ENCODE results near the gene CHSY1.

GRCh38 chr15:101175401-101175800, 76.4 kb downstream of the CHSY1 start:
- TF ChIP-seq CTCF (IDR thresholded peaks at IDR 0.05), result no peak
- no peak for TF ChIP-seq EZH2 (IDR thresholded peaks at IDR 0.05; ENCODE audit: borderline replicate concordance, insufficient read depth, low read depth, low read length, poor library complexity, severe bottlenecking)
